Measurements from ENCODE around the gene RERE.

The RERE gene

DNA sequence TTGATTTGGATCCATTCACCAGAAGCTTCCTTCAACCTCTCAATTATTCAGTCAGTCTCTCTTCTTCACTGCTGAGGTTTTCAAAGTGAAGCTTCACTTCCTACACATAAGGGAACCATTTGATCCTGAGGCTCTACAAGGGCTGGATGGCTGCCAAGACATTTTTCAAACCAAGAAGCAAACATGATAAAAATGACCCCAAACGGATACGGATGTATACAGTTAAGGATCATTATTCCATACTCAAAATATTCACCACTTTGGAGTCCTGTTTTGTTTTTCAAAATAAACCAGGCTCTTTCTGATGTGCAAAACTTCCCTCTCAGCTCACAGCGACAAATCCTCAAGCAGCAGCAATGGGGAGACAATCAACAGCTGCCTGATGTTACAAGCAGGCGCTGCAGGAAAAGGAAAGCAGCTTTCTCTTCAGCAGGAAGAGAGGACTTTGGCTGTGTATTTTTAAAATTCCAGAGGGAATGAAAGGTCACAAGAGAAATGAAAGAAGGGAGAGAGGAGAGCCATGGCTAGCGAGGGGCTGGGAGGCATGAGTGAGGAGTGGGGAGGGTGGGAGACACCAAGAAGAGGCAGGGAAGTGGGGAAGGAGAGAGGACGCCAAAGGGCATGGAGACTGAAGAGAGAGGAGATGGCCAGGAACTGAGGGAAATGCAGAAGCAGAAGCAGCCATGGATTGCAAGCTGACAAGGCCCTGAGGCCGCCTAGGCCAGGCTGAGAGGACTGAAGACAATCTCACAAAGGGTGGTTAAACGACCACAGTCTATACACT lies 354.1 kb downstream of the RERE start:
- Histone ChIP-seq H3K4me3 (ENCODE audit: low read depth in 1 of 2, low read length in 1 of 2) (no peak overlapping the region), H3K4me1 (ENCODE audit: control insufficient read depth in 1 of 2, insufficient read depth in 1 of 2, low read depth in 1 of 2, low read length in 1 of 2) (peaks cover 15 to 27% of the 10 kb centered on the region in 2 experiments), H3K36me3 (no peaks in the 10 kb centered on the region), H3K27ac (peak overlapping the region; percentile 66), H3K27me3 (no peaks in the 10 kb centered on the region), H3K9me3 (no peaks in the 10 kb centered on the region)
- TF ChIP-seq, protein P1, sequence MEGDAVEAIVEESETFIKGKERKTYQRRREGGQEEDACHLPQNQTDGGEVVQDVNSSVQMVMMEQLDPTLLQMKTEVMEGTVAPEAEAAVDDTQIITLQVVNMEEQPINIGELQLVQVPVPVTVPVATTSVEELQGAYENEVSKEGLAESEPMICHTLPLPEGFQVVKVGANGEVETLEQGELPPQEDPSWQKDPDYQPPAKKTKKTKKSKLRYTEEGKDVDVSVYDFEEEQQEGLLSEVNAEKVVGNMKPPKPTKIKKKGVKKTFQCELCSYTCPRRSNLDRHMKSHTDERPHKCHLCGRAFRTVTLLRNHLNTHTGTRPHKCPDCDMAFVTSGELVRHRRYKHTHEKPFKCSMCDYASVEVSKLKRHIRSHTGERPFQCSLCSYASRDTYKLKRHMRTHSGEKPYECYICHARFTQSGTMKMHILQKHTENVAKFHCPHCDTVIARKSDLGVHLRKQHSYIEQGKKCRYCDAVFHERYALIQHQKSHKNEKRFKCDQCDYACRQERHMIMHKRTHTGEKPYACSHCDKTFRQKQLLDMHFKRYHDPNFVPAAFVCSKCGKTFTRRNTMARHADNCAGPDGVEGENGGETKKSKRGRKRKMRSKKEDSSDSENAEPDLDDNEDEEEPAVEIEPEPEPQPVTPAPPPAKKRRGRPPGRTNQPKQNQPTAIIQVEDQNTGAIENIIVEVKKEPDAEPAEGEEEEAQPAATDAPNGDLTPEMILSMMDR (IDR thresholded peaks at IDR 0.05), result no peak

DNA sequence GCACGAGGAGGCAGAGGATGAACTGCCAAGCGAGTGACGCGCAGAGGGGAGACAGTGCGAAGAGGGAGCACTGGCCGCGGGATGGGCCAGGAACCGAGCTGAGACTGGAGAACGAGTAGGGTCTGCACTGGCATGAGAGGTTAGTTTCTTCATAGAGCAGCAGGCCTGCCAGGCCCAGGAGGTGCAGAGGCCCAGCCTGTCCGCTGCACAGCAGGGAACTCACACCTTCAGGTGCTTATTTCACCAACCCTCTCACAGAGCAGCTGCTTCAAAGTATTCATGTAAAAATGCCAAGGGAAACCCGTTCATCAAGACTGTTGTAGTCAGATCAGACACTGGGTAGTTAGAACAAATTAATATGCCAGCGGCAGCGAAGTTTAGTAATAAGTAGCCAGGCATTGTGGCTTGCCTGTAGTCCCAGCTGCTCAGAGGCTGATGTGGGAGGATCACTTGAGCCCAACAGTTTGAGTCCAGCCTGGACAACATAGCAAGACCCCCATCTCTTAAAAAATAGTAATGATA lies 355.0 kb downstream of the RERE start:
- H3K36me3 ChIP-seq, result no peaks in the 10 kb centered on the region
- peaks cover 24 to 36% of the 10 kb centered on the region in 2 experiments for H3K4me1 ChIP-seq (ENCODE audit: control insufficient read depth in 1 of 2, insufficient read depth in 1 of 2, low read depth in 1 of 2, low read length in 1 of 2)
- no peaks in the 10 kb centered on the region for H3K9me3 ChIP-seq
- no peak overlapping the region for H3K27ac ChIP-seq
- no peak overlapping the region for H3K4me3 ChIP-seq (ENCODE audit: low read depth in 1 of 2, low read length in 1 of 2)
- H3K27me3 ChIP-seq, result no peaks in the 10 kb centered on the region
- TF ChIP-seq, protein P1 (IDR thresholded peaks at IDR 0.05), result no peak

DNA sequence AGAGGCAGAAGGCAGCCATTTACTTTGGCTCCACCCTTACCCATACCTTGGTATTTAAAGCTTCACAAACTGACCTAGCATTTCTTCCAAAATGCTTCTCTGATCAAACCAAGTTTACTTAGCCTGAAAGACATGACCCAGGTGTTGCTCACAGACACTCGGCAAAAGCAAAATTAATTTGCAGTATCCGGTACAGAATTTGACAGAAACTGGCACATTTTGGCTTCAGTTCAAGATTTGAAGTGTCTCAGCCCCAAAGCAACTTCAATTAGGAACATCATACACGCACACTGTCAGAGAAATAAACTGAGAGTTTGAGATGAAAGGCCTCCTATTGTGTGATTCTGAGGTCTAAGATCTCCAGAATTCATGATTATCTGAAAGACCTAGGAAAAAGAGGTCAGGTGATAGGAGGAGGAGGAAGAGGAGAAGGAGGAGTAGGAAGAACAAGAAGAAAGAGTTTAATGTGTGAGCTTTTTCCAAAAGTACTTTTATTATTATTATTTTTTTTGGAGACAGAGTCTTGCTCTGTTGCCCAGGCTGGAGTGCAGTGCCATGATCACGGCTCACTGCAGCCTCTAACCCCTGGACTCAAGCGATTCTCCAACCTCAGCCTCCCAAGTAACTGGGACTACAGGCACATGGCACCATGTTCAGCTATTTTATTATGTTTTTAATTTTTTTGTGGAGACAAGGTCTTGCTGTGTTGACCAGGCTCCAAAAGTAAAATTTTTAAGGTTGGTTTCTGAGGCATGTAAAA lies 355.9 kb downstream of the RERE start:
- no peak overlapping the region for H3K27ac ChIP-seq
- H3K36me3 ChIP-seq, result no peaks in the 10 kb centered on the region
- peaks cover 29 to 44% of the 10 kb centered on the region in 2 experiments for H3K4me1 ChIP-seq (ENCODE audit: control insufficient read depth in 1 of 2, insufficient read depth in 1 of 2, low read depth in 1 of 2, low read length in 1 of 2)
- H3K9me3 ChIP-seq, result no peaks in the 10 kb centered on the region
- TF ChIP-seq, protein P1 (IDR thresholded peaks at IDR 0.05), result no peak
- H3K27me3 ChIP-seq, result no peaks in the 10 kb centered on the region
- no peak overlapping the region for H3K4me3 ChIP-seq (ENCODE audit: low read depth in 1 of 2, low read length in 1 of 2)

DNA sequence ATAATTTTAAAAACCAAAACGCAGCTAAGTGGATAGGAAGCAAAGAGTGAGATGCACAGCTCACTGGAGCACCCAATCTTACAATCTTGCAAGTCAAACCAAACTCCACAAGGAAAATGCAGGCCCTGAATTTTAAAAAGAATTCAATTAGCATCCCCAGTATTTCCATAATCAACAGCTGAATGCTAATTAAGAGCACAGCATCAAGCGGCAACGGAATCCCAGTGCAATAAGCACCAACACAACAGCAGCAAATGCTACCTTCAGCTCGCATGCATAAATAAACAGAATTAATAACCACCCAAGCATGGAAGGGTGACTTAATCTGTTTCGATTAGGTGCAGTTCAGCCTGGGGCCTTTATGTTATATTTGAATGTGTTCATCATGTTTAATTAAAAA lies 356.7 kb downstream of the RERE start:
- Histone ChIP-seq H3K4me3 (ENCODE audit: low read depth in 1 of 2, low read length in 1 of 2) (no peak overlapping the region), H3K4me1 (ENCODE audit: control insufficient read depth in 1 of 2, insufficient read depth in 1 of 2, low read depth in 1 of 2, low read length in 1 of 2) (peaks cover 26 to 44% of the 10 kb centered on the region in 2 experiments), H3K27me3 (no peaks in the 10 kb centered on the region), H3K9me3 (no peaks in the 10 kb centered on the region), H3K36me3 (no peaks in the 10 kb centered on the region), H3K27ac (no peak overlapping the region)
- TF ChIP-seq, protein P1 (IDR thresholded peaks at IDR 0.05), result no peak

DNA sequence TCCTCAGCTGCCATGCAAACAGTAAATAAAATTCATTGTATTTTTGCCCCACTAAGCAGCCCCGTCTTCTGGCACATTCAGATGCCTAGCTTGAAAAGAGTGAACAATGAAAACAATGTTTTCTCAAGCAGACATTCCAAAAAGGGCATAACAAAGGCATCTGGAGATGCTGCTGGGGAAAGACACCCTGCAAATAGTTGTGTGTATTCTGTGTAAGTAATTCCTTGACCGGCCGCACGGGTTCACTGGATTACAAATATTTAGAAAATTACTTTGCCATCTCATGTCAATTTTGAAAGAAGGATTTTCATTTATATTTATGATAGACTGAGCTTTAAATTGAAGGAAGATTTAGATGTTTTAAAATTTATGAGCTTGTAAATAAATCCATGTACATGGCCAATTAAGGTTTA lies 357.3 kb downstream of the RERE start:
- Histone ChIP-seq H3K27me3 (no peaks in the 10 kb centered on the region), H3K27ac (no peak overlapping the region), H3K4me1 (ENCODE audit: control insufficient read depth in 1 of 2, insufficient read depth in 1 of 2, low read depth in 1 of 2, low read length in 1 of 2) (peaks cover 21 to 37% of the 10 kb centered on the region in 2 experiments), H3K36me3 (no peaks in the 10 kb centered on the region), H3K4me3 (ENCODE audit: low read depth in 1 of 2, low read length in 1 of 2) (no peak overlapping the region), H3K9me3 (no peaks in the 10 kb centered on the region)
- TF ChIP-seq, protein P1 (IDR thresholded peaks at IDR 0.05), result no peak

Measured in neutrophil (primary cell).